ENCODE results near the gene MGAT4C.
A peak's percentile ranks its signal among the peaks of the same experiment; 100 is the strongest.

MGAT4C gene

DNA sequence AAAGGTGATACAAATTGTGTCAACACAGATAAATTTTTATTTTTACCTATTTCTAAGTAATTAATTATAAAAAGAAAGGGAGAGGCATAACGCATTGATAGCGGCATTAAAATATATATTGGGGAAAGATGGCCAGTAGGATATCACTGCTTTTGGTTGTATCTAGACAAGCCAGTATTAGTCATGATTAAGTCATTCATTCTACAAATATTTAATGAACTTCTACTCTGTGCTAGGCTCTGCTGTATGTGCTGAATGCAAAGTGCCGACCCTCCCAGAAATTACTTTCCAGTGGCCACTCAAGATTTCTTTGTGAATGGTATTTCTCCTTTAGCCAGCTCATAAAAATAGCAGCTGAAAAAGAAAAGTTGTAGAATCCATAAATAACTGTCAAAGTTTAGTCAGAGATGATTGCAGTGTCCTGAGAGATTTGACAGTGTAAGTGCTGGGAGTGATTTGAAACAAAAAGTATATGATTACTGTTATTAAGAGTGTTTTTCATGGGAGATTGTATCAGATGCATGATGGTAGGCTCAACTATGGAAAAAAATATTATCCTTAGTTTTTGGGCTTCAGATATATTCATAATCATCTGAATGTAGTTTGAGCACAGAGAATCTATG is 133.2 kb downstream of the MGAT4C start:
- no peaks in the 10 kb centered on the region for H3K4me1 ChIP-seq (ENCODE audit: control insufficient read depth, insufficient read depth, low read depth, low read length)
- no peak overlapping the region for H3K23ac ChIP-seq (ENCODE audit: low read length in 2 of 2)
- no peak overlapping the region for H3K18ac ChIP-seq (ENCODE audit: low read depth in 1 of 2, low read length in 2 of 2)
- WGBS: 60% methylated on average over 1 of the region's 3 CpGs
- H2BK15ac ChIP-seq (ENCODE audit: low read depth, poor library complexity, severe bottlenecking): no peak overlapping the region
- DNase-seq: no peak
- no peaks in the 10 kb centered on the region for H3K27me3 ChIP-seq (ENCODE audit: control insufficient read depth in 1 of 2, insufficient read depth in 1 of 2, low read length in 2 of 2)
- no peaks in the 10 kb centered on the region for H3K36me3 ChIP-seq (ENCODE audit: control insufficient read depth in 1 of 2, insufficient read depth in 2 of 2, low read depth in 1 of 2, low read length in 2 of 2)
- H3K14ac ChIP-seq (ENCODE audit: low read length in 2 of 2): no peak overlapping the region
- no peaks in the 10 kb centered on the region for H3K9me3 ChIP-seq (ENCODE audit: control insufficient read depth, low read length)
- no peak overlapping the region for H4K8ac ChIP-seq (ENCODE audit: low read length)
- H2BK5ac ChIP-seq (ENCODE audit: low read depth, low read length, poor library complexity, severe bottlenecking): no peak overlapping the region
- H4K91ac ChIP-seq (ENCODE audit: low read length): no peak overlapping the region
- no peak overlapping the region for H3K4me2 ChIP-seq (ENCODE audit: low read length, poor library complexity, severe bottlenecking)
- no peak overlapping the region for H2AFZ ChIP-seq (ENCODE audit: low read depth, low read length)
- H3K27ac ChIP-seq (ENCODE audit: low read length, poor library complexity, severe bottlenecking): no peak overlapping the region
- no peak overlapping the region for H3K9ac ChIP-seq (ENCODE audit: low read length)
- H2BK12ac ChIP-seq (ENCODE audit: low read length in 2 of 2): no peak overlapping the region
- no peaks in the 10 kb centered on the region for H3K79me1 ChIP-seq (replicated peaks; ENCODE audit: low read length, poor library complexity, severe bottlenecking)
- no peak overlapping the region for H2AK5ac ChIP-seq (ENCODE audit: low read length, severe bottlenecking)
- H3K4me3 ChIP-seq (ENCODE audit: insufficient read depth in 1 of 2, low read depth in 1 of 2, low read length in 2 of 2): no peak overlapping the region
- no peak overlapping the region for H2BK120ac ChIP-seq (ENCODE audit: low read depth, low read length)
- no peak overlapping the region for H3K4ac ChIP-seq (ENCODE audit: low read depth in 1 of 2, low read length in 2 of 2)

DNA sequence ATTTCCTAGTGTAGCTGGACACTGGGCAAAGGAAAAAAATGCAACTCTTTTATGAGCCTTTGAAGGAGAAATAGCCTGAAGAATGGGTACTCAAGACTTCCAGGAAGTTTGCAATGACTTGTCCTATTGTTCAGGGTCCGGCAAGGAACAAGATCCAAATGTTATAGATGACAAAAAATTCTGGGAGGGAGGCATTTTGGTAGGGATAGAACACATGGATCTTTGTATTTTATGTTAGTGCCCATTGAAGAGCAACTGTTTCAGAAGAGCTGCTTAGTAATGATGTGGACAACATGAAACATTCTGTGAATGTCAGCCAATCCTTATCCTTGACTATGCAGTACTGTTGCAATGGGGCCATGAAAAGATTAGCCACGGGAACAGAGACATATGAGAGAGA is 138.0 kb downstream of the MGAT4C start:
- no peak overlapping the region for H3K18ac ChIP-seq (ENCODE audit: low read depth in 1 of 2, low read length in 2 of 2)
- no peak overlapping the region for H3K4me3 ChIP-seq (ENCODE audit: insufficient read depth in 1 of 2, low read depth in 1 of 2, low read length in 2 of 2)
- 92% methylated on average over 2 of the region's 2 CpGs for WGBS
- no peak overlapping the region for H2AK5ac ChIP-seq (ENCODE audit: low read length, severe bottlenecking)
- no peak overlapping the region for H3K9ac ChIP-seq (ENCODE audit: low read length)
- H3K4me2 ChIP-seq (ENCODE audit: low read length, poor library complexity, severe bottlenecking): no peak overlapping the region
- no peak overlapping the region for H2BK120ac ChIP-seq (ENCODE audit: low read depth, low read length)
- H3K14ac ChIP-seq (ENCODE audit: low read length in 2 of 2): no peak overlapping the region
- H3K4ac ChIP-seq (ENCODE audit: low read depth in 1 of 2, low read length in 2 of 2): no peak overlapping the region
- no peak overlapping the region for H3K27ac ChIP-seq (ENCODE audit: low read length, poor library complexity, severe bottlenecking)
- H3K27me3 ChIP-seq (ENCODE audit: control insufficient read depth in 1 of 2, insufficient read depth in 1 of 2, low read length in 2 of 2): no peaks in the 10 kb centered on the region
- DNase-seq: no peak
- H2BK12ac ChIP-seq (ENCODE audit: low read length in 2 of 2): no peak overlapping the region
- H3K9me3 ChIP-seq (ENCODE audit: control insufficient read depth, low read length): no peaks in the 10 kb centered on the region
- H4K8ac ChIP-seq (ENCODE audit: low read length): no peak overlapping the region
- H2AFZ ChIP-seq (ENCODE audit: low read depth, low read length): no peak overlapping the region
- no peak overlapping the region for H4K91ac ChIP-seq (ENCODE audit: low read length)
- H3K23ac ChIP-seq (ENCODE audit: low read length in 2 of 2): no peak overlapping the region
- no peak overlapping the region for H2BK15ac ChIP-seq (ENCODE audit: low read depth, poor library complexity, severe bottlenecking)
- no peak overlapping the region for H2BK5ac ChIP-seq (ENCODE audit: low read depth, low read length, poor library complexity, severe bottlenecking)
- H3K36me3 ChIP-seq (ENCODE audit: control insufficient read depth in 1 of 2, insufficient read depth in 2 of 2, low read depth in 1 of 2, low read length in 2 of 2): no peaks in the 10 kb centered on the region
- no peaks in the 10 kb centered on the region for H3K79me1 ChIP-seq (replicated peaks; ENCODE audit: low read length, poor library complexity, severe bottlenecking)
- no peaks in the 10 kb centered on the region for H3K4me1 ChIP-seq (ENCODE audit: control insufficient read depth, insufficient read depth, low read depth, low read length)

DNA sequence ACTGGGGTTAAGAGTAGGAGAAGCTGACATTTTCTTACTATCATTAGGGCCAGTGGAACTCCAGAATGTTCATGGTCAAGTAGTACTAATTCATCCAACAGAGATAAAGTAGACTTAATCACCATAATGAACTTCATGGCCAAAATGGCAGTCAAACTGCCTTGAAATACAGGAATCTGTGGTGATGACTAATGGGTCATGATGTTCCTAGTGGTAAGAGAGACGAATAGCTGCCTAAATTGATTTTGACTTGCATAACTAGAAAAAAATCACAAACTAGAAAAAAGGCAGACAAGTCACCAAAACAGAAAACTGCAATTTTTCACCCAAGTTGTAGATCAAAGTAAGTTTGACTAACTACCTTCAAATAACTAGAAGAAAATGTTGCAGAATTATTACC is 138.5 kb downstream of the MGAT4C start:
- Histone ChIP-seq H3K23ac (ENCODE audit: low read length in 2 of 2) (no peak overlapping the region), H3K18ac (ENCODE audit: low read depth in 1 of 2, low read length in 2 of 2) (no peak overlapping the region), H2BK12ac (ENCODE audit: low read length in 2 of 2) (no peak overlapping the region), H2AFZ (ENCODE audit: low read depth, low read length) (no peak overlapping the region), H3K27me3 (ENCODE audit: control insufficient read depth in 1 of 2, insufficient read depth in 1 of 2, low read length in 2 of 2) (no peaks in the 10 kb centered on the region), H4K8ac (ENCODE audit: low read length) (no peak overlapping the region), H3K9me3 (ENCODE audit: control insufficient read depth, low read length) (no peaks in the 10 kb centered on the region), H3K79me1 (replicated peaks; ENCODE audit: low read length, poor library complexity, severe bottlenecking) (no peaks in the 10 kb centered on the region), H2BK5ac (ENCODE audit: low read depth, low read length, poor library complexity, severe bottlenecking) (no peak overlapping the region), H2BK120ac (ENCODE audit: low read depth, low read length) (no peak overlapping the region), H3K4me2 (ENCODE audit: low read length, poor library complexity, severe bottlenecking) (no peak overlapping the region), H3K4ac (ENCODE audit: low read depth in 1 of 2, low read length in 2 of 2) (no peak overlapping the region), H2AK5ac (ENCODE audit: low read length, severe bottlenecking) (no peak overlapping the region), H3K4me1 (ENCODE audit: control insufficient read depth, insufficient read depth, low read depth, low read length) (no peaks in the 10 kb centered on the region), H3K4me3 (ENCODE audit: insufficient read depth in 1 of 2, low read depth in 1 of 2, low read length in 2 of 2) (no peak overlapping the region), H3K9ac (ENCODE audit: low read length) (no peak overlapping the region), H2BK15ac (ENCODE audit: low read depth, poor library complexity, severe bottlenecking) (no peak overlapping the region), H3K14ac (ENCODE audit: low read length in 2 of 2) (no peak overlapping the region), H3K36me3 (ENCODE audit: control insufficient read depth in 1 of 2, insufficient read depth in 2 of 2, low read depth in 1 of 2, low read length in 2 of 2) (no peaks in the 10 kb centered on the region), H3K27ac (ENCODE audit: low read length, poor library complexity, severe bottlenecking) (no peak overlapping the region), H4K91ac (ENCODE audit: low read length) (no peak overlapping the region)
- peak; percentile 6 for DNase-seq
- no CpG with 5 or more reads among the region's 1 CpG for WGBS

DNA sequence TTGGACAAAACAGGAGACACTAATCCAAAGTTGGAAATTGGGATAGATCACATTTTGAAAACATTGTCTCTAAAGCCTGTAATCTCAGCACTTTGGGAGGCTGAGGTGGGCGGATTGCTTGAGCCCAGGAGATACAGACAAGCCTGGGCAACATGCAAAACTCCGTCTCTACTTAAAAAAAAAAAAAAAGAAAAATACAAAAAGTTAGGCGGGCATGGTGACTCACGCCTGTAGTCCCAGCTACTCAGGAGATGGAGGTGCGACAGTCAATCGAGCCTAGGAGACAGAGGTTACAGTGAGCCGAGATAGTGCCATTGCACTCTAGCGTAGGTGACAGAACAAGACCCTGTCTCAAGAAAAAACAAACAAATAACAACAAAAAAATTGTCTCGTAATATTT is 152.1 kb downstream of the MGAT4C start:
- WGBS: 89% methylated on average over 8 of the region's 9 CpGs
- no peak for DNase-seq

More for the DNA sequence above, 152.1 kb downstream of the MGAT4C start:
- Histone ChIP-seq H2BK5ac (ENCODE audit: low read depth, low read length, poor library complexity, severe bottlenecking) (no peak overlapping the region), H3K4me1 (ENCODE audit: control insufficient read depth, insufficient read depth, low read depth, low read length) (no peaks in the 10 kb centered on the region), H3K9me3 (ENCODE audit: control insufficient read depth, low read length) (no peaks in the 10 kb centered on the region), H3K4ac (ENCODE audit: low read depth in 1 of 2, low read length in 2 of 2) (no peak overlapping the region), H2BK12ac (ENCODE audit: low read length in 2 of 2) (no peak overlapping the region), H3K9ac (ENCODE audit: low read length) (no peak overlapping the region), H3K23ac (ENCODE audit: low read length in 2 of 2) (no peak overlapping the region), H3K27me3 (ENCODE audit: control insufficient read depth in 1 of 2, insufficient read depth in 1 of 2, low read length in 2 of 2) (no peaks in the 10 kb centered on the region), H3K27ac (ENCODE audit: low read length, poor library complexity, severe bottlenecking) (no peak overlapping the region), H2AFZ (ENCODE audit: low read depth, low read length) (no peak overlapping the region), H4K91ac (ENCODE audit: low read length) (no peak overlapping the region), H3K4me3 (ENCODE audit: insufficient read depth in 1 of 2, low read depth in 1 of 2, low read length in 2 of 2) (no peak overlapping the region), H4K8ac (ENCODE audit: low read length) (no peak overlapping the region), H3K4me2 (ENCODE audit: low read length, poor library complexity, severe bottlenecking) (no peak overlapping the region), H3K79me1 (replicated peaks; ENCODE audit: low read length, poor library complexity, severe bottlenecking) (no peaks in the 10 kb centered on the region), H3K14ac (ENCODE audit: low read length in 2 of 2) (no peak overlapping the region), H2BK15ac (ENCODE audit: low read depth, poor library complexity, severe bottlenecking) (no peak overlapping the region), H2AK5ac (ENCODE audit: low read length, severe bottlenecking) (no peak overlapping the region), H3K36me3 (ENCODE audit: control insufficient read depth in 1 of 2, insufficient read depth in 2 of 2, low read depth in 1 of 2, low read length in 2 of 2) (no peaks in the 10 kb centered on the region), H3K18ac (ENCODE audit: low read depth in 1 of 2, low read length in 2 of 2) (no peak overlapping the region), H2BK120ac (ENCODE audit: low read depth, low read length) (no peak overlapping the region)
